Osteocyte (in vitro differentiated cells): ENCODE data around the gene RAB44. TPM values are rescaled to one million over a fixed set of nuclear protein-coding genes. Genes with fewer than 3 reads are reported as not detected.

Source experiments
- DNase-seq: peaks from one replicate; pipeline ENCODE4 v3.0.0; 2021; ENCODE audit warnings: mixed read lengths; ENCODE audit not compliant: unreplicated experiment; ENCODE audit errors: extremely low spot score
- H3K27ac Mint-ChIP-seq: one replicate; pipeline ENCODE4 v1.8.0; 2021; ENCODE audit warnings: mild to moderate bottlenecking, mixed read lengths; ENCODE audit not compliant: unreplicated experiment
- H3K27me3 Mint-ChIP-seq: one replicate; pipeline ENCODE4 v1.8.0; 2021; ENCODE audit warnings: mixed read lengths; ENCODE audit not compliant: unreplicated experiment
- H3K36me3 Mint-ChIP-seq: one replicate; pipeline ENCODE4 v1.8.0; 2021; ENCODE audit warnings: mixed read lengths; ENCODE audit not compliant: unreplicated experiment
- H3K4me1 Mint-ChIP-seq: one replicate; pipeline ENCODE4 v1.8.0; 2021; ENCODE audit warnings: mixed read lengths; ENCODE audit not compliant: unreplicated experiment
- H3K4me3 Mint-ChIP-seq: one replicate; pipeline ENCODE4 v1.8.0; 2021; ENCODE audit warnings: mild to moderate bottlenecking, moderate library complexity, mixed read lengths; ENCODE audit not compliant: unreplicated experiment
- H3K9me3 Mint-ChIP-seq: one replicate; pipeline ENCODE4 v1.8.0; 2021; ENCODE audit warnings: mixed read lengths; ENCODE audit not compliant: unreplicated experiment
- total RNA-seq: library from RNA; stranded (reverse); gene quantifications from 2 replicates; pipeline ENCODE4 v1.2.1, GENCODE V29; 2021
- TF ChIP-seq, protein P1 (sequence below): fragments of 200-600 bp; sonication (generic); IDR thresholded peaks from 2 replicates; pipeline ENCODE4 v1.5.0; 2021; ENCODE audit warnings: antibody characterized with exemption, mild to moderate bottlenecking, moderate library complexity

Gene RAB44
- total RNA-seq, 1 donor from 2014 or later: not detected

DNA sequence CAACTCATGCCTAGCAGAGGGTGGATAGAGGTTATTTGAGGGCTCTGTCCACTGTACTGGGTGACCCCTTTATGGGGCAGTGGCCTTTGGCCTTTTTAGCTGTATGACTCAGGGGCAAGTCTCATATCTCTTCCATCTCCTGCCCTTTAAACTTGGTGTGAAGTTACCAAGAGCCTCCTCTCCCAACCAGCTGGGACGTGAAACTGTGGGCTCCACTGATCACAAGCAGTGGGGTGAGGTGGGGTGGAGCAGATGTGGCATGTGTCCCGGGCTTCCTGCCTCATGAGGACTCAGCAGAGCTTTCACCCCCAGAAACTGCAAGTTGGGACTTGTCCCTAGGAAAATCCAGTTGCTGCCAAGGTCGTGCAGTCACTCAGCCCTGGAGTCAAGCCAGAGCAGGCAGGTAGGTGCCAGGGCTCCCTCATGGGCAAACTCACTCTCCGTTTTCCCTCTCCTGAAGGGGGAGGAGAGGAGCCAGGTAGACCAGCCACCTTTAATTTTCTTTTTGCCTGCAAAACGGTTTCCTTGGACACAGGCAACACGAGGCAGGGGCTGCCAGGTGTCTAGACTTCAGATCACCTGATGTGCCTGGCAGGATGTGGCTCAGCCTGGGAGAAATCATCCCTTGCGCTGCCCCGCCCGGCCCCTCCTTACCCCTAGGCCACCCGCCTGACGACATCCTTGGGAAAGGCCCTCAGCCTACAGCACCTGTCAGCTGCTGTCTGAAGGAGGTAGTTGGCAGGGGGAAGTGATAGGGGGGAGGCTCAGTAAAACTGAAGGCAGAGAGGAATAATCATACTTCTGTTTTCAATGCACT lies 15.1 kb upstream of the RAB44 start:
- Mint-ChIP-seq H3K4me3 (peak overlapping the region; percentile 62), H3K27ac (peak overlapping the region; percentile 64)
- DNase-seq: no peak

DNA sequence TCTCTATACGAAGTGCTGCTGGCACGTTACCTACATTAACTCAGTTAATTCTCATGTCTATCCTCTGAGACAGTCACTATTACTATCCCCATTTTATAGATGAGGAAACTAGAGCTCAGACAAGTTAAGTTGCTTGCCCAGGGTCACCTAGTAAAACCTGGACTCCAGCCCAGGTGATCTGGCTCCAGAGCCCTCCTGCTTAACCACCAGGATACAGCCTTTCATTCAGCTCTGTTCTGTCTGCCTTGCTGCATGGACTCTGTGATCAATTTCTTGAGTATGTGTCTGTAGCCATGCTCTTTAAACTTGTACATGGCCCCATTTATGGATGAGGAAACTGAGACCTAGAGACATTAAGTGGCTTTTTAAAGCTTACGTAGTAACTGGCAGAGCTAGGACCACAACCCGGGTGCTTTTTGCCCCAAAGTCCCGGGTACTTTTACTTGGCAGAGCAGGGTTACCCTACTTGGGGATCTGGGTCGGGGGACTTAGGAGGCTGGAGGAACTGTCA lies 14.4 kb upstream of the RAB44 start:
- H3K4me1 Mint-ChIP-seq: peaks cover 35% of the 10 kb centered on the region
- peaks cover 39% of the 10 kb centered on the region for H3K36me3 Mint-ChIP-seq
- no peak for DNase-seq

More for the DNA sequence above, 15.1 kb upstream of the RAB44 start:
- H3K36me3 Mint-ChIP-seq: peaks cover 39% of the 10 kb centered on the region
- H3K27me3 Mint-ChIP-seq: no peaks in the 10 kb centered on the region
- TF ChIP-seq, protein P1, sequence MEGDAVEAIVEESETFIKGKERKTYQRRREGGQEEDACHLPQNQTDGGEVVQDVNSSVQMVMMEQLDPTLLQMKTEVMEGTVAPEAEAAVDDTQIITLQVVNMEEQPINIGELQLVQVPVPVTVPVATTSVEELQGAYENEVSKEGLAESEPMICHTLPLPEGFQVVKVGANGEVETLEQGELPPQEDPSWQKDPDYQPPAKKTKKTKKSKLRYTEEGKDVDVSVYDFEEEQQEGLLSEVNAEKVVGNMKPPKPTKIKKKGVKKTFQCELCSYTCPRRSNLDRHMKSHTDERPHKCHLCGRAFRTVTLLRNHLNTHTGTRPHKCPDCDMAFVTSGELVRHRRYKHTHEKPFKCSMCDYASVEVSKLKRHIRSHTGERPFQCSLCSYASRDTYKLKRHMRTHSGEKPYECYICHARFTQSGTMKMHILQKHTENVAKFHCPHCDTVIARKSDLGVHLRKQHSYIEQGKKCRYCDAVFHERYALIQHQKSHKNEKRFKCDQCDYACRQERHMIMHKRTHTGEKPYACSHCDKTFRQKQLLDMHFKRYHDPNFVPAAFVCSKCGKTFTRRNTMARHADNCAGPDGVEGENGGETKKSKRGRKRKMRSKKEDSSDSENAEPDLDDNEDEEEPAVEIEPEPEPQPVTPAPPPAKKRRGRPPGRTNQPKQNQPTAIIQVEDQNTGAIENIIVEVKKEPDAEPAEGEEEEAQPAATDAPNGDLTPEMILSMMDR: no peak
- H3K4me1 Mint-ChIP-seq: peaks cover 41% of the 10 kb centered on the region
- no peaks in the 10 kb centered on the region for H3K9me3 Mint-ChIP-seq

DNA sequence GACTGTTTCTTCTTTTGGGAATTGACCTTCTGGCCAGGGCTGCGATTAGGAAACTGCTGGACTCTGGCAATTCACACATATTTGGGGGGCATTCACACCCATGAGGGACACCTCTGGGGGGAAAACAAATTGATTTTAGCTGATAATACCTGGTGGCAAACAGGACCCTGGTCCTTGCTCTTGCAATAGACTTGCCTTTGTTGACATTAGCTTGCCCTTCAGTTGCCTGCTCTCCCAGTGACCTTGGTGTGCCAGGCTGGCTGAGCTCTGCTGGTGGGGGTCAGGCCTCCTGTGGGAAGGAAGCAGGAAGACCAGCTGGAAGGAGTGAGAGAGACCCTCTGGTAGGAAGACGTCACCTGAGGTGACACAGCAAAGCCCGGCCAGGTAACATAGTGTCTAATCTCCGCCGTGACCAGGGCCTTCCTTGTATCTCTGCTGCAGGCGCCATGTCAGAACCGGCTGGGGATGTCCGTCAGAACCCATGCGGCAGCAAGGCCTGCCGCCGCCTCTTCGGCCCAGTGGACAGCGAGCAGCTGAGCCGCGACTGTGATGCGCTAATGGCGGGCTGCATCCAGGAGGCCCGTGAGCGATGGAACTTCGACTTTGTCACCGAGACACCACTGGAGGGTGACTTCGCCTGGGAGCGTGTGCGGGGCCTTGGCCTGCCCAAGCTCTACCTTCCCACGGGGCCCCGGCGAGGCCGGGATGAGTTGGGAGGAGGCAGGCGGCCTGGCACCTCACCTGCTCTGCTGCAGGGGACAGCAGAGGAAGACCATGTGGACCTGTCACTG lies 13.8 kb upstream of the RAB44 start:
- peaks cover 36% of the 10 kb centered on the region for H3K36me3 Mint-ChIP-seq
- no peak for DNase-seq
- H3K27me3 Mint-ChIP-seq: no peaks in the 10 kb centered on the region
- no peak overlapping the region for H3K4me3 Mint-ChIP-seq
- H3K9me3 Mint-ChIP-seq: no peaks in the 10 kb centered on the region
- H3K4me1 Mint-ChIP-seq: peaks cover 30% of the 10 kb centered on the region
- no peak overlapping the region for H3K27ac Mint-ChIP-seq
- TF ChIP-seq, protein P1: no peak

More for the DNA sequence above, 14.4 kb upstream of the RAB44 start:
- Mint-ChIP-seq H3K27me3 (no peaks in the 10 kb centered on the region), H3K9me3 (no peaks in the 10 kb centered on the region), H3K27ac (no peak overlapping the region), H3K4me3 (peak overlapping the region; percentile 26)
- TF ChIP-seq, protein P1: no peak

DNA sequence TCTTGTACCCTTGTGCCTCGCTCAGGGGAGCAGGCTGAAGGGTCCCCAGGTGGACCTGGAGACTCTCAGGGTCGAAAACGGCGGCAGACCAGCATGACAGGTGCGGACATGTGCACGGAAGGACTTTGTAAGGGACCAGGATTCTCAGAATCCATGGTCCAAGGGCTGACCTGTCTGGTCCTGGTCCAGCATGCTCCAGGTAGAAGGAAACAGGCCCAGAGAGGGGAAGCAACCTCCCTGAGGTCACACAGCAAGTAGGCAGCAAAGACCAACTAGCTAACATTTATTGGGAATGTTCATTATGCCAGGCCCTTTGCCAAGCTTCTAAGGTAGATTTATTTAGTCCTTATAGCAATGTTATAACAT lies 13.2 kb upstream of the RAB44 start:
- peaks cover 36% of the 10 kb centered on the region for H3K36me3 Mint-ChIP-seq
- DNase-seq: no peak
- no peaks in the 10 kb centered on the region for H3K9me3 Mint-ChIP-seq
- no peak overlapping the region for H3K27ac Mint-ChIP-seq
- TF ChIP-seq, protein P1: no peak
- H3K27me3 Mint-ChIP-seq: no peaks in the 10 kb centered on the region
- H3K4me3 Mint-ChIP-seq: no peak overlapping the region
- H3K4me1 Mint-ChIP-seq: peaks cover 30% of the 10 kb centered on the region
